Measurements from ENCODE around the gene PDE6D.

PDE6D gene

DNA sequence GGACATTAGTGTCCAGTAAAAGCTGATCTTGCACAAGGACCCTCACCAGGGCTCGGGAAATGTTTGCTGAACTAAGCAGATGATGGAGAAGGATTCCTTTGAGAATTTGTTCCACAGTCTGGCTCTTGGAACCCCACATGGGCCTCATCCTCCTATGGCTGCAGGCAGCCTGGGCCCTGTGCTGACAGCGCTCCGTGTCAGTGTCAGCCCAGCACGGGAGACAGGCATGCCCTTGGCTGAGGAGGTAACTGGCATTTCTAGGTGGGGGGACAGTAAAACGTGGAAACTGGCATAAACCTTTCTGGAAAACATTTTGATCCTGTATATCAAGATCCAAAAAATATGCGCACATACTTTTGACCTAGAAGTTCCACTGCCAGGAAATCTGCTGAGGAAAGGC lies 62.3 kb downstream of the PDE6D start:
- DNase-seq (no peak), ATAC-seq (ENCODE audit: insufficient read depth, low read depth) (no peak)
- TF ChIP-seq, protein P1, sequence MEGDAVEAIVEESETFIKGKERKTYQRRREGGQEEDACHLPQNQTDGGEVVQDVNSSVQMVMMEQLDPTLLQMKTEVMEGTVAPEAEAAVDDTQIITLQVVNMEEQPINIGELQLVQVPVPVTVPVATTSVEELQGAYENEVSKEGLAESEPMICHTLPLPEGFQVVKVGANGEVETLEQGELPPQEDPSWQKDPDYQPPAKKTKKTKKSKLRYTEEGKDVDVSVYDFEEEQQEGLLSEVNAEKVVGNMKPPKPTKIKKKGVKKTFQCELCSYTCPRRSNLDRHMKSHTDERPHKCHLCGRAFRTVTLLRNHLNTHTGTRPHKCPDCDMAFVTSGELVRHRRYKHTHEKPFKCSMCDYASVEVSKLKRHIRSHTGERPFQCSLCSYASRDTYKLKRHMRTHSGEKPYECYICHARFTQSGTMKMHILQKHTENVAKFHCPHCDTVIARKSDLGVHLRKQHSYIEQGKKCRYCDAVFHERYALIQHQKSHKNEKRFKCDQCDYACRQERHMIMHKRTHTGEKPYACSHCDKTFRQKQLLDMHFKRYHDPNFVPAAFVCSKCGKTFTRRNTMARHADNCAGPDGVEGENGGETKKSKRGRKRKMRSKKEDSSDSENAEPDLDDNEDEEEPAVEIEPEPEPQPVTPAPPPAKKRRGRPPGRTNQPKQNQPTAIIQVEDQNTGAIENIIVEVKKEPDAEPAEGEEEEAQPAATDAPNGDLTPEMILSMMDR (IDR thresholded peaks at IDR 0.05; ENCODE audit: borderline replicate concordance, extremely low read depth, low read length, poor library complexity, severe bottlenecking), result no peak
- no peak for TF ChIP-seq EZH2 (IDR thresholded peaks at IDR 0.05; ENCODE audit: borderline replicate concordance, low read depth, low read length, severe bottlenecking)
- no peak overlapping the region for H3K4me2 ChIP-seq (ENCODE audit: insufficient read depth, low read length)
- peaks cover 9% of the 10 kb centered on the region; the same call in 1 of the 2 replicates for H3K4me1 ChIP-seq (ENCODE audit: insufficient read depth, low read length)
- no peak overlapping the region for H3K4me3 ChIP-seq (ENCODE audit: low read depth in 1 of 2, low read length in 2 of 2)
- H3K27me3 ChIP-seq (ENCODE audit: insufficient read depth, low read length, poor library complexity), result no peaks in the 10 kb centered on the region
- H3K9me3 ChIP-seq (ENCODE audit: insufficient read depth, low read length, severe bottlenecking), result no peaks in the 10 kb centered on the region
- H3K27ac ChIP-seq (ENCODE audit: low read length), result no peak overlapping the region
- no peak overlapping the region for H3K9ac ChIP-seq (ENCODE audit: low read depth, low read length)
- peaks cover 16% of the 10 kb centered on the region for H3K79me2 ChIP-seq (ENCODE audit: insufficient read depth, low read length)
- H4K20me1 ChIP-seq (ENCODE audit: insufficient read depth, low read length), result peaks cover 19% of the 10 kb centered on the region
- peaks cover 20% of the 10 kb centered on the region for H3K36me3 ChIP-seq (ENCODE audit: insufficient read depth, low read length)
- H2AFZ ChIP-seq (ENCODE audit: low read depth, low read length), result no peak overlapping the region

DNA sequence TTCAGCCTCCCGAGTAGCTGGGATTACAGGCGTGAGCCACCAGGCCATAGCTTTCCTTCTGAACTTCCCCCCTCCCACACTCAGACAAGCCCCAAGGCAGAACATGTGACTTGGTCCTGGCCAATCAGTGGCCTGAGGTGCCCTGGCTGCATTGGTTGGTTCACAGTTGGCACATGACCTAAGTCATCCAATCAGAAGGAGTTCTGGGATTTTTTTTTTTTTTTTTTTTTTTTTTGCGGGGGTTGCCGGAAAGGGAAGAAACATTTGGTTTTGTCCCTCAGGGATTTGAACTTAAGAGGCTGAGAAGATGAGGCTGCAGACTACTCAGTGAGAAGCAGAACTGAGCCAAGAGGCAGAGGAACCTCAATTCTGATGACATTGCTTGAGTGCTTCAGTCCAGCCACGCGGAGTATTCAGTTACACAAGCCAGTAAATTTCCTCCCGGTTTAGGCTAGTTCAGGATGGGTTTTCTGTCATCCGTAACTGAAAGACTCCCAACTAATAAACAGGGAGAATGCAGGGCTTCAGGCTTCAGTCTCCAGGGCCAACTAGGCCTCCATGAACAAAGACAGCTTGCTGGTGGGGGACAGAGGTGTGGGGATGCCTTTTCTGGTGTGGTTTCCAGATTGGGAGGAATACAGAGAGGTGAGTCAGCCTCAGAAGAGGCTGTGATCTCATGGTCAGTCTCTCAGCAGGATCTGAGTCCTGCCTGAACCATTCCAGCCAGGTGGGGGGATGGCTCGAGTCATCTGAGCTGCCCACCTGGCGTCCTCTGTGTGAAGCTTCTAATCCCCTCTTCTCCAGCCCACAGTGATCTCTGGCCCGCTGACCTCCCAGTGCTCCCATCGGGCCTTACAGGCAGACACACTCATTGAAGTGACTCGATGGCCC lies 63.6 kb downstream of the PDE6D start:
- no peaks in the 10 kb centered on the region for H3K27me3 ChIP-seq (ENCODE audit: insufficient read depth, low read length, poor library complexity)
- peaks cover 25% of the 10 kb centered on the region for H4K20me1 ChIP-seq (ENCODE audit: insufficient read depth, low read length)
- H3K79me2 ChIP-seq (ENCODE audit: insufficient read depth, low read length), result peaks cover 23% of the 10 kb centered on the region
- peaks cover 27% of the 10 kb centered on the region for H3K36me3 ChIP-seq (ENCODE audit: insufficient read depth, low read length)
- no peak overlapping the region for H2AFZ ChIP-seq (ENCODE audit: low read depth, low read length)
- no peak overlapping the region for H3K9ac ChIP-seq (ENCODE audit: low read depth, low read length)
- H3K27ac ChIP-seq (ENCODE audit: low read length), result peak overlapping the region; percentile 42; the same call in 1 of the 2 replicates
- H3K4me2 ChIP-seq (ENCODE audit: insufficient read depth, low read length), result no peak overlapping the region
- peak; percentile 64 for DNase-seq
- H3K9me3 ChIP-seq (ENCODE audit: insufficient read depth, low read length, severe bottlenecking), result no peaks in the 10 kb centered on the region
- ATAC-seq (ENCODE audit: insufficient read depth, low read depth), result no peak
- H3K4me3 ChIP-seq (ENCODE audit: low read depth in 1 of 2, low read length in 2 of 2), result no peak overlapping the region
- H3K4me1 ChIP-seq (ENCODE audit: insufficient read depth, low read length), result peaks cover 14% of the 10 kb centered on the region
- TF ChIP-seq, protein P1 (IDR thresholded peaks at IDR 0.05; ENCODE audit: borderline replicate concordance, extremely low read depth, low read length, poor library complexity, severe bottlenecking), result no peak
- TF ChIP-seq EZH2 (IDR thresholded peaks at IDR 0.05; ENCODE audit: borderline replicate concordance, low read depth, low read length, severe bottlenecking), result no peak

DNA sequence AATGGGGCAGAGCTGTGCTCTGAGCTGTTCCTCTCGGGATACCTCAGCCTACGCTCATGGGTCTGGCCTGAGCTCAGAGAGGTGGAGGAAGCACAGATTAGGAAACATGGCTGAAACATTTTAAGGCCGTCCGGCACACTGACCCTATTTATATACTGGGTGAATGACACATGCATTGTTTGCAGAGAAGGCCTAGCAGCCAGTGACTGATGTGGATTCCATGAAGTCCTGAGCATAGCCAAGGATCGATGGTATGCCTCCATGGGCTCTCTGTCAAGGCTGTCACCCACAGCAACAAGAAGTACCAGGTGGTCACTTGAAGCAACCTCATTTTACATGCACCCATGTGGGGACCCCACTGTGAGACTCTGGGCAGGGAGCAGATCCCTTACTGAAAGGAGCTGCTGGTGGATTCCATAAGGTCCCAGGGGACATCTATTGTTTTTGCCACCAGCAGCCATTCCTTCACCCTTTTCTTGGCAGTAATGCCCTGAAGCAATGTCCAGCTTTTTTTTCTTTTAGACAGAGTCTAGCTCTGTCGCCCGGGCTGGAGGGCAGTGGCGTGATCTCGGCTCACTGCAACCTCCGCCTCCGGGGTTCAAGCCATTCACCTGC lies 64.3 kb downstream of the PDE6D start:
- Histone ChIP-seq H3K9me3 (ENCODE audit: insufficient read depth, low read length, severe bottlenecking) (no peaks in the 10 kb centered on the region), H3K36me3 (ENCODE audit: insufficient read depth, low read length) (peaks cover 35% of the 10 kb centered on the region), H3K4me3 (ENCODE audit: low read depth in 1 of 2, low read length in 2 of 2) (no peak overlapping the region), H3K9ac (ENCODE audit: low read depth, low read length) (no peak overlapping the region), H3K4me2 (ENCODE audit: insufficient read depth, low read length) (no peak overlapping the region), H2AFZ (ENCODE audit: low read depth, low read length) (no peak overlapping the region), H3K79me2 (ENCODE audit: insufficient read depth, low read length) (peaks cover 31% of the 10 kb centered on the region), H3K27me3 (ENCODE audit: insufficient read depth, low read length, poor library complexity) (no peaks in the 10 kb centered on the region), H4K20me1 (ENCODE audit: insufficient read depth, low read length) (peaks cover 32% of the 10 kb centered on the region), H3K27ac (ENCODE audit: low read length) (peak overlapping the region; percentile 23; the same call in 1 of the 2 replicates), H3K4me1 (ENCODE audit: insufficient read depth, low read length) (peaks cover 22% of the 10 kb centered on the region)
- TF ChIP-seq, protein P1 (IDR thresholded peaks at IDR 0.05; ENCODE audit: borderline replicate concordance, extremely low read depth, low read length, poor library complexity, severe bottlenecking), result no peak
- TF ChIP-seq EZH2 (IDR thresholded peaks at IDR 0.05; ENCODE audit: borderline replicate concordance, low read depth, low read length, severe bottlenecking), result no peak
- ATAC-seq (ENCODE audit: insufficient read depth, low read depth) (no peak), DNase-seq (no peak)
